ENCODE data around the gene RPS6KA5.
"Not testable (repeated sequence)": the region's sequence is repeated elsewhere in the genome, so short reads cannot be mapped to it uniquely, and the experiment has no call there.

RPS6KA5 gene

DNA sequence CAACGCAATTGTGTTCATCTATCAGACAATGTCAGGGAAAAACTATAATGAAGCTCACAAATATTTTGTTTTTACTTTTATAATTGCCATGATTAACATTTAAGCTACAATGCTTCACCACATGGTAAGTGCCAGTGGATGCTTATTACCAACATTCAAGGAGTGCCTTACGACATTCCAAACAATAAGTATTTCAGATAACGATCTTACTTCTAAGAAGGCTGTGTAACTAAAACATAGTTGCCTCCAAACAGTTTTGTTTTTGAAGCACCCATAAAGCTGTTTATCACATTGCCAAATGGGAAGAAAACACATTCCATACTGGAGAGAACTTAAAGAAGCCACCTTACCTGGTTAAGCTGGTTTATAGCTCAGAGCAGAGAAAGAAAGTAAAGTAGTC, 78.8 kb downstream of the RPS6KA5 start:
- DNase-seq: no peak

DNA sequence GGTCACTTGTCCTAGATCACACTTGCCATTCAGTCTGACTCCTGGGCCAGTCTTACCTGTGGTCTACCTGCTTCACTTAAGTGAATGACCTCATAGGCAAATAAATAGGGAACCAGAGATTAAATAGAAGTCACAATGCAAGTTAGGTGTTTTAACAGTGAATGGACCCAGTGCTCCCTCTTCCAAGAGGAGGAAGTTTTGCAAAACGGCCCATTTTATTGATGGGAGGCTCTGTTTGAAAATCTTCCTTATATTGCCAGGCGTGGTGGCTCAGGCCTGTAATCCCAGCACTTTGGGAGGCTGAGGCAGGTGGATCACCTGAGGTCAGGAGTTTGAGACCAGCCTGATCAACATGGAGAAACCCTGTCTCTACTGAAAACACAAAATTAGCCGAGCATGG, 79.8 kb downstream of the RPS6KA5 start:
- DNase-seq: not testable (repeated sequence)

GRCh38 chr14:90979515-90979914, 80.9 kb downstream of the RPS6KA5 start:
- no peak for DNase-seq

DNA sequence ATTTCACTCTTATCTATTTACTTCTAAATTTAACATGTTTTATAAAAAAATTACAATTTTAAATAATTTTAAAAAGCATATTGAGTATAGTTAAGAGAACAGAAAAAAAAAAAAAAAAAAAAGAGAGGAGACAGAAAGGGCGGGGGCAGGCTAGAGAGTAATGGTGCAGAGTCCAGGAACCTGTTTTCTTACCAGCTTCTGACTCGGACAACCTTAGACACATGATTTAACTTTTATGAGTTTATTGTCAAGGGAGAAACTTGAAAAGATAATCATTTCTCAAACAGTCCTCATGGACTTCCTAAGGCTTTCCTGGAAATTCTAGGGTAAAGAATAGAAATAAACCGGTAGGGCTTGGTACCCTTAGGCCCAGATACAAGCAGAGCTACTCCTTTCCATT, 84.3 kb downstream of the RPS6KA5 start:
- no peak for DNase-seq

- no peak for DNase-seq
Observed at GRCh38 chr14:90971687-90972086, 88.8 kb downstream of the RPS6KA5 start.

- DNase-seq: no peak
Observed at GRCh38 chr14:90970167-90970600, 90.3 kb downstream of the RPS6KA5 start.

GRCh38 chr14:90969531-90970166, 90.8 kb downstream of the RPS6KA5 start:
- no peak for DNase-seq

DNA sequence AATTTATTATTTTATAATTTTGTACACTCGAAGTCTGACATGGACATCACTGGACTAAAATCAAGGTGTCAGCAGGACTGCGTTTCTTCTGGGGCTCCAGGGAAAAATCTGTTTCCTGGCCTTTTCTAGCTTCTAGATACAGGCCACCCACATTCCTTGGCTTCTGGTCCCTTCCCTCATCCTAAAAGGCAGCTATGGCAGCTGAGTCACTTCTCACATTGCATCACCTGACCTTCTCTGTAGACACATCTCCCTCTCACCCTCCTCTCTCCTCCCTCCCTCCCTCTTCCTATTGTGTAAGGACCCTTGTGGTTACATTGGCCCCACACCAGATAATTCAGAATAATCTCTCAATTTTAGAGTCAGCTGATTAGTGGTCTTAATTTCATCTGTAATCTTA, 92.4 kb downstream of the RPS6KA5 start:
- DNase-seq: no peak

- no peak for DNase-seq
Observed at GRCh38 chr14:90966493-90966892, 93.9 kb downstream of the RPS6KA5 start.

GRCh38 chr14:90965765-90966164, 94.7 kb downstream of the RPS6KA5 start:
- DNase-seq: no peak

GRCh38 chr14:90963343-90963742, 97.1 kb downstream of the RPS6KA5 start:
- DNase-seq: no peak

GRCh38 chr14:90962505-90963109, 97.8 kb downstream of the RPS6KA5 start:
- no peak for DNase-seq

GRCh38 chr14:90960818-90961217, 99.6 kb downstream of the RPS6KA5 start:
- no peak for DNase-seq

GRCh38 chr14:90959344-90959743, 101.1 kb downstream of the RPS6KA5 start:
- DNase-seq: no peak

DNA sequence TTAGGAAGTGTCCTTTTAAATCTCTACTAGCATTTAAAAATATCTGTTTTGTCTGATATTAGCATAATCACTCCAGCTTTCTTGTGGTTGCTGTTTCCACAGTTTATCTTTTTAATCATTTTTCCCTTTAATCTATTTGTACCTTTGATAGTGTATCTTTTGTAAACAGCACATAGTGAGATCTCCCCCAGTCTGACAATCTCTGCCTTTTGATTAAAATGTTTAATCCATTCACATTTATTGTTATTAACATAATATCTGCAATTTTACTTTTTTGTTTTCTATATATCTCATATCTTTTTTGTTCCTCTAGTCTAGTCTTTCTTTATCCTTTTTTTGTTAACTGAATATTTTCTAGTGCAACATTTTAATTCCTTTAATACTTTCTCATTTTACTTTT, 104.2 kb downstream of the RPS6KA5 start:
- no peak for DNase-seq

DNA sequence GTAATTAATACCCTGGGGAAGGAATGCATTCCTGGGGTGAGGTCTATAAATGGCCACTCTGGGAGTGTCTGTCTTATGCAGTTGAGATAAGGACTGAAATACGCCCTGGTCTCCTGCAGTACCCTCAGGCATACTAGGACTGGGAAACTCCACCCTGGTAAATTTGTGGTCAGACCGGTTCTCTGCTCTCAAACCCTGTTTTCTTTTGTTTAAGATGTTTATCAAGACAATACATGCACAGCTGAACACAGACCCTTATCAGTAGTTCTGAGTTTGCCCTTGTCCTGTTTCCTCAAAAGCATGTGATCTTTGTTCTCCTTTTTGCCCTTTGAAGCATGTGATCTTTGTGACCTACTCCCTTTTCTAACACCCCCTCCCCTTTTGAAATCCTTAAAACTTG, 106.8 kb downstream of the RPS6KA5 start:
- DNase-seq: not testable (repeated sequence)

DNA sequence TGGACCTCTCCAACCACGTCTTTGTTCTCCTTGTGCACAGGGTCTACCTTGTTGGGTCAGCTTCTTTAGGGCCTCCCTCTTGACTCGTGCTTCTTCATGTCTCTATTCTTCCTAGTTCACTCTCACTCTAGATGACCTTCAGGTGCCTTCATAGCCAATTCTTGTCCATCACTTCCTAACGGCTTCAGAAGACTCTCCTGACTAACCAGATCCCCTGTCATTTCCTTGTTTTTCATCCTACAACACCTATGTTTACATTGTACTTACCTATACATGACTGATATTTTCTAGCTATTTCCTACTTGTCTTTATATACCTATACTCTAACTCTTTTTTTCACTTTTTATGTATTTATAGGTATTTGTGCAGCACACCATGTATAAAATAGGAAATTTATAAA, 117.1 kb downstream of the RPS6KA5 start:
- no peak for DNase-seq

GRCh38 chr14:90942511-90942910, 117.9 kb downstream of the RPS6KA5 start:
- DNase-seq: no peak

- no peak for DNase-seq
Observed at GRCh38 chr14:90941706-90942105, 118.7 kb downstream of the RPS6KA5 start.

DNA sequence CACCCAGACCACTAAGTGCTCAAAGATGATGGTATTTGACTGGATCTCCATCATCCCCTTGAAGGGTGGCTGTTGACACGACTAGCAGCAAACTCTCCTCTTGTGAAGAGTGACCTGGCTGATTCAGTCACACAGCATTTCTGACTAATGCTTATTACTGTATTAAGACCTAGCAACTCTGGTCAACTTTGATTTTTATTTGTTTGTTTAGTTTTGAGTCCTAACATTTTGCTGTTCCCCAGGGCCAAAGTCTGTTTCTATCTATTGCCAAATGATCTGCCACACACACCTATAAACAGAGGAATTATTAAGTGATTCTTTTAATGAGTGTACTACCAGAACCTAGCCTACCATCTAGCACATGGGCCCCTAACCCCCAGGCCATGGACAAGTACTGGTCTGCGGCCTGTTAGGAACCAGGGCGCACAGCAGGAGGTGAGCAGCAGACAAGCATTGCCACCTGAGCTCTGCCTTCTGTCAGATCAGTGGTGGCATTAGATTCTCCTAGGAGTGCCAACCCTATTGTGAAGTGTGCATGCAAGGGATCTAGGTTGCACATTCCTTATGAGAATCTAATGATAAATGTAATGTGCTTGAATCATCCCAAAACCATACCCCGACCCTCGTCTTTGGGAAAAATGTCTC, 120.0 kb downstream of the RPS6KA5 start:
- no peak for DNase-seq

GRCh38 chr14:90939252-90939795, 121.1 kb downstream of the RPS6KA5 start:
- not testable (repeated sequence) for DNase-seq

GRCh38 chr14:90938615-90939014, 121.8 kb downstream of the RPS6KA5 start:
- DNase-seq: no peak

- no peak for DNase-seq
Observed at GRCh38 chr14:90936757-90937440, 123.5 kb downstream of the RPS6KA5 start.

All from activated naive CD4-positive, alpha-beta T cell treated with Interleukin-2 at 50 U/mL for 16 hours (primary cell).